CD4-positive, alpha-beta T cell treated with Interleukin-6 for 4 hours (primary cell): ENCODE results near the gene SNAP47.

Experiments
- DNase-seq: peaks from one replicate; pipeline ENCODE4 v3.0.0-alpha.2; 2020; ENCODE audit warnings: mixed read lengths

Gene SNAP47

GRCh38 chr1:227749916-227750710, 14.9 kb downstream of the SNAP47 start:
- DNase-seq: no peak

GRCh38 chr1:227753999-227754711, 18.9 kb downstream of the SNAP47 start:
- DNase-seq: no peak

- DNase-seq: no peak
Observed at GRCh38 chr1:227754958-227755357, 19.7 kb downstream of the SNAP47 start.

- DNase-seq: no peak
Observed at GRCh38 chr1:227756172-227756959, 21.1 kb downstream of the SNAP47 start.

- DNase-seq: no peak
Observed at GRCh38 chr1:227757781-227758180, 22.5 kb downstream of the SNAP47 start.

GRCh38 chr1:227758366-227758765, 23.1 kb downstream of the SNAP47 start:
- DNase-seq: no peak

GRCh38 chr1:227759341-227760300, 24.4 kb downstream of the SNAP47 start:
- DNase-seq: no peak

- DNase-seq: no peak
Observed at GRCh38 chr1:227760377-227760776, 25.1 kb downstream of the SNAP47 start.

GRCh38 chr1:227761621-227762230, 26.5 kb downstream of the SNAP47 start:
- no peak for DNase-seq

GRCh38 chr1:227762231-227762911, 27.1 kb downstream of the SNAP47 start:
- peak; percentile 91 for DNase-seq

GRCh38 chr1:227763246-227764018, 28.2 kb downstream of the SNAP47 start:
- no peak for DNase-seq

- DNase-seq: no peak
Observed at GRCh38 chr1:227764019-227764391, 28.8 kb downstream of the SNAP47 start.

GRCh38 chr1:227765261-227766014, 30.2 kb downstream of the SNAP47 start:
- DNase-seq: no peak

- peak; percentile 82 for DNase-seq
Observed at GRCh38 chr1:227766015-227766634, 30.9 kb downstream of the SNAP47 start.

GRCh38 chr1:227766653-227767277, 31.5 kb downstream of the SNAP47 start:
- no peak for DNase-seq

- DNase-seq: no peak
Observed at GRCh38 chr1:227767401-227768124, 32.3 kb downstream of the SNAP47 start.

GRCh38 chr1:227768125-227768439, 32.8 kb downstream of the SNAP47 start:
- DNase-seq: no peak

GRCh38 chr1:227768640-227769039, 33.4 kb downstream of the SNAP47 start:
- no peak for DNase-seq
